CD14-positive monocyte (primary cell): ENCODE data around the gene CHST11. TPM values are rescaled to one million over a fixed set of nuclear protein-coding genes. Genes with fewer than 3 reads are reported as not detected.
A peak's percentile ranks its signal among the peaks of the same experiment; 100 is the strongest.

Source experiments
- DNase-seq, 3 donors: peaks; one replicate each; pipeline ENCODE4 v3.0.0-alpha.2; 2011 to 2022
- H2AFZ ChIP-seq: 2 replicates; pipeline ENCODE4 v1.6.0; 2012; ENCODE audit warnings: mild to moderate bottlenecking, low read depth, low read length, inconsistent platforms; ENCODE audit not compliant: insufficient read depth, poor library complexity, severe bottlenecking
- H3K27ac ChIP-seq, 2 donors: 1 replicate in 1 of 2; 2 replicates in 1 of 2; pipeline ENCODE4 v1.5.1; 2012 to 2013; ENCODE audit warnings: low read length in 2 of 2, control low read depth in 1 of 2, inconsistent platforms in 1 of 2, low read depth in 1 of 2, mild to moderate bottlenecking in 1 of 2
- H3K27me3 ChIP-seq, 2 donors: one replicate each; pipeline versions ENCODE4 v1.6.0 to v1.6.1; 2011 to 2013; ENCODE audit warnings: low read length in 2 of 2; ENCODE audit not compliant: control insufficient read depth in 2 of 2, insufficient read depth in 2 of 2
- H3K36me3 ChIP-seq, 2 donors: replicated peaks in 1 of 2; 1 replicate in 1 of 2; 2 replicates in 1 of 2; pipeline versions ENCODE4 v1.5.1 to v1.6.1; 2012 to 2013; ENCODE audit warnings: low read length in 2 of 2, control low read depth in 1 of 2, inconsistent platforms in 1 of 2, mild to moderate bottlenecking in 1 of 2; ENCODE audit not compliant: insufficient read depth in 2 of 2, control insufficient read depth in 1 of 2
- H3K4me1 ChIP-seq, 2 donors: 1 replicate in 1 of 2; 2 replicates in 1 of 2; pipeline versions ENCODE4 v1.5.1 to v1.6.1; 2012 to 2013; ENCODE audit warnings: low read length in 2 of 2, control low read depth in 1 of 2, inconsistent platforms in 1 of 2, mild to moderate bottlenecking in 1 of 2, moderate library complexity in 1 of 2; ENCODE audit not compliant: insufficient read depth in 2 of 2, control insufficient read depth in 1 of 2
- H3K4me2 ChIP-seq: replicated peaks from 2 replicates; pipeline ENCODE3; 2012; ENCODE audit warnings: low read length, moderate library complexity, mild to moderate bottlenecking; ENCODE audit not compliant: poor library complexity, severe bottlenecking; ENCODE audit errors: extremely low read depth
- H3K4me3 ChIP-seq, 3 experiments: fragments of 200-600 bp in 1 of 3; sonication (generic) in 1 of 3; replicated peaks in 1 of 3; 1 replicate in 2 of 3; 2 replicates in 1 of 3; pipeline ENCODE4 v1.5.1; 2011 to 2013; ENCODE audit warnings: low read length in 3 of 3, mild to moderate bottlenecking in 3 of 3, control low read depth in 2 of 3, low read depth in 2 of 3, inconsistent platforms in 1 of 3, moderate library complexity in 1 of 3
- H3K79me2 ChIP-seq: 2 replicates; pipeline ENCODE4 v1.6.0; 2012; ENCODE audit warnings: mild to moderate bottlenecking, control low read depth, inconsistent platforms, low read length, moderate library complexity; ENCODE audit not compliant: insufficient read depth
- H3K9ac ChIP-seq: 2 replicates; pipeline ENCODE4 v1.6.0; 2017; ENCODE audit warnings: low read length, mild to moderate bottlenecking; ENCODE audit not compliant: insufficient read depth, poor library complexity, severe bottlenecking
- H3K9me3 ChIP-seq, 2 donors: replicated peaks in 1 of 2; 1 replicate in 1 of 2; 2 replicates in 1 of 2; pipeline versions ENCODE4 v1.5.1 to v1.6.1; 2012 to 2013; ENCODE audit warnings: low read length in 2 of 2, control low read depth in 1 of 2; ENCODE audit not compliant: control insufficient read depth in 1 of 2, insufficient read depth in 1 of 2
- H4K20me1 ChIP-seq: 2 replicates; pipeline ENCODE4 v1.6.0; 2012; ENCODE audit warnings: mild to moderate bottlenecking, low read length, control low read depth, moderate library complexity; ENCODE audit not compliant: insufficient read depth
- H3K27ac Mint-ChIP-seq, 7 donors: one replicate each; pipeline ENCODE4 v1.8.0; 2020; ENCODE audit warnings: mild to moderate bottlenecking in 7 of 7, mixed read lengths in 7 of 7, moderate library complexity in 6 of 7, inconsistent platforms in 2 of 7
- H3K27me3 Mint-ChIP-seq, 3 donors: one replicate each; pipeline ENCODE4 v1.8.0; 2021 to 2022; ENCODE audit warnings: low read depth in 3 of 3, mild to moderate bottlenecking in 3 of 3, mixed read lengths in 3 of 3, moderate library complexity in 3 of 3, inconsistent platforms in 1 of 3
- H3K36me3 Mint-ChIP-seq, 2 donors: one replicate each; pipeline ENCODE4 v1.8.0; 2020; ENCODE audit warnings: mixed read lengths in 2 of 2, inconsistent platforms in 1 of 2, mild to moderate bottlenecking in 1 of 2
- H3K4me1 Mint-ChIP-seq: one replicate; pipeline ENCODE4 v1.8.0; 2020; ENCODE audit warnings: mild to moderate bottlenecking, mixed read lengths
- H3K4me3 Mint-ChIP-seq, 2 donors: one replicate each; pipeline ENCODE4 v1.8.0; 2020; ENCODE audit warnings: mild to moderate bottlenecking in 2 of 2, mixed read lengths in 2 of 2, moderate library complexity in 1 of 2
- H3K9me3 Mint-ChIP-seq, 7 donors: one replicate each; pipeline ENCODE4 v1.8.0; 2020 to 2022; ENCODE audit warnings: mixed read lengths in 7 of 7, mild to moderate bottlenecking in 6 of 7, moderate library complexity in 6 of 7, inconsistent platforms in 2 of 7
- WGBS: methylation state at CpG from one replicate; pipeline ENCODE4 v1.1.5; 2013; ENCODE audit warnings: missing lambda C conversion rate; ENCODE audit not compliant: insufficient coverage; 5-methylcytosine and 5-hydroxymethylcytosine counted together
- intact Hi-C, 2 donors: fragments of 100-400 bp; cut with micrococcal nuclease; formaldehyde crosslinking; loops; one replicate each; pipeline versions ENCODE4 v1.15.0 to v1.15.1; 2023
- polyA plus RNA-seq, 3 donors: library from polyadenylated mRNA; depleted of rRNA in 1 of 3; unstranded in 2 of 3; stranded (reverse) in 1 of 3; fragments of 300-500 nt in 2 of 3; fragments of >200 nt in 1 of 3; fragmentation: Illumina TruSeq in 2 of 3; gene quantifications; 1 replicate in 2 of 3; 2 replicates in 1 of 3; pipeline ENCODE4 v1.2.3, GENCODE V29; 2012 to 2021
- TF ChIP-seq, protein P1 (sequence below): fragments of 200-600 bp; IDR thresholded peaks from one replicate; pipeline ENCODE4 v1.8.0; 2022; ENCODE audit warnings: antibody characterized with exemption, mild to moderate bottlenecking

CHST11 gene
- polyA plus RNA-seq, 3 donors = 44.4 to 66.6 (median 48.4) TPM

DNA sequence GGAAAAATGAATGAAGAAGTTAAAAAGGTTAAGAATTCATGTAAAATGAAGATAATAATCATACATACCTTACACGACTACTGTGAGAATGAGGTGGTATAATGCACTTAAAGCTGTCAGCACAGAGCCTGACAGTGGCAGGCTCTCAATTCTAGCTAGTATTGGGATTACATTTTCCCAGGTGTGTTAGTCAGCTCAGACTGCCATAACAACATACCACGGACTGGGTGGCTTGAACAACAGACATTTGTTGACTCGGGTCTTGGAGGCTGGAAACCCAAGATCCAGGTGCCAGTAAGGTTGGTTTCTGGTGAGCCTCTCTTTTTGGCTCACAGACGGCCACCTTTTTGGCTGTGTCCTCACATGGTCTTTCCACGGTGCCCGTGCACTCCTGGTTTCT lies 167.8 kb downstream of the CHST11 start:
- Histone ChIP-seq H3K9me3 (no peaks in the 10 kb centered on the region), H3K27me3 (no peaks in the 10 kb centered on the region), H3K9ac (no peak overlapping the region), H2AFZ (no peak overlapping the region), H3K4me2 (no peak overlapping the region), H3K79me2 (peaks cover 99% of the 10 kb centered on the region), H3K36me3 (peaks cover 0 to 50% of the 10 kb centered on the region in 2 donors), H3K4me1 (peaks cover 27 to 31% of the 10 kb centered on the region in 2 donors), H3K27ac (no peak overlapping the region), H4K20me1 (peaks cover 97% of the 10 kb centered on the region), H3K4me3 (no peak overlapping the region)
- peaks cover 0 to 2% (median 0%) of the 10 kb centered on the region in 7 donors for H3K9me3 Mint-ChIP-seq
- H3K27ac Mint-ChIP-seq = peak overlapping the region in 3 of 7 donors; percentile 2 to 85 (median 31)
- TF ChIP-seq, protein P1, sequence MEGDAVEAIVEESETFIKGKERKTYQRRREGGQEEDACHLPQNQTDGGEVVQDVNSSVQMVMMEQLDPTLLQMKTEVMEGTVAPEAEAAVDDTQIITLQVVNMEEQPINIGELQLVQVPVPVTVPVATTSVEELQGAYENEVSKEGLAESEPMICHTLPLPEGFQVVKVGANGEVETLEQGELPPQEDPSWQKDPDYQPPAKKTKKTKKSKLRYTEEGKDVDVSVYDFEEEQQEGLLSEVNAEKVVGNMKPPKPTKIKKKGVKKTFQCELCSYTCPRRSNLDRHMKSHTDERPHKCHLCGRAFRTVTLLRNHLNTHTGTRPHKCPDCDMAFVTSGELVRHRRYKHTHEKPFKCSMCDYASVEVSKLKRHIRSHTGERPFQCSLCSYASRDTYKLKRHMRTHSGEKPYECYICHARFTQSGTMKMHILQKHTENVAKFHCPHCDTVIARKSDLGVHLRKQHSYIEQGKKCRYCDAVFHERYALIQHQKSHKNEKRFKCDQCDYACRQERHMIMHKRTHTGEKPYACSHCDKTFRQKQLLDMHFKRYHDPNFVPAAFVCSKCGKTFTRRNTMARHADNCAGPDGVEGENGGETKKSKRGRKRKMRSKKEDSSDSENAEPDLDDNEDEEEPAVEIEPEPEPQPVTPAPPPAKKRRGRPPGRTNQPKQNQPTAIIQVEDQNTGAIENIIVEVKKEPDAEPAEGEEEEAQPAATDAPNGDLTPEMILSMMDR = no peak
- DNase-seq = no peak
- peaks cover 0 to 1% (median 0%) of the 10 kb centered on the region in 3 donors for H3K27me3 Mint-ChIP-seq
- peaks cover 35 to 50% of the 10 kb centered on the region in 2 donors for H3K36me3 Mint-ChIP-seq
- peaks cover 40% of the 10 kb centered on the region for H3K4me1 Mint-ChIP-seq
- H3K4me3 Mint-ChIP-seq = no peak overlapping the region
- 95% methylated on average over 3 of the region's 6 CpGs for WGBS
- intact Hi-C loops = no loop called here

DNA sequence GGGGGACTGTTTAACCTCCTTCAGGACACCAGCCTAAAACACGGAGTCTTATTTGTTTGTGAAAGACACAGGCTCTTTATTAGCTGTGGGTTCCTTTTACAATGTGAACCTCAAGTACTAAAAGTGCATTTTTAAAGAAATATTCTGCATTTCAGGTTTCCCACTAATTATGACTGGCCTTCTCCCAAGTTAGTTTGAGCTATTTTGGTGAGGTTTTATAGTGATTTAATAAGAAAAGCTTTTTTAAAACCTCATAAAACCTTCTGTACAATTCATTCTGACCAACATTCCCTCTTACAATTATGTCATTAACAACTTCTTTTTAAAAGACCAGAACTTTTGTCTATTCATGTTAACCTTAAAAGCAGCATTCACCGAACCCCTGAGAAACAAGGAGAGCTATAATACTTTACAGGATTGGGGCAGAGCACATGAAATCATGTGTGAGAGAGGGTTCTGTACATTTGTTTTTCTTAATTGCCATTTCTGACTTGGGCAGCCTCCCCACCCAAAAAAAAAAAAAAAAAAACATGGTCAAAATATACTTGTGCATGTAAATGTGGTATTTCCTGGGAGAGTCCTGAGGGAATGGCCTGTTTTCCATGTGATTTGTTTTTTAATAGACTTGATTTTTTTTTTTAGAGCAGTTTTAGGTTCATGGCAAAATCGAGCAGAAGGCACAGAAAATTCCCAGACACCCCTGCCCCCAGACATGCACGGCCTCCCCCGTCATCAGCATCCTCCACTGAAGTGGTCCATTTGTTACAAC lies 169.5 kb downstream of the CHST11 start:
- Histone ChIP-seq H3K9ac (no peak overlapping the region), H3K4me1 (peaks cover 37 to 41% of the 10 kb centered on the region in 2 donors), H3K4me3 (no peak overlapping the region), H2AFZ (no peak overlapping the region), H3K27me3 (no peaks in the 10 kb centered on the region), H3K9me3 (no peaks in the 10 kb centered on the region), H3K36me3 (peaks cover 0 to 34% of the 10 kb centered on the region in 2 donors), H3K27ac (no peak overlapping the region), H3K4me2 (no peak overlapping the region), H4K20me1 (peaks cover 99% of the 10 kb centered on the region), H3K79me2 (peaks cover 99% of the 10 kb centered on the region)
- intact Hi-C loops = no loop called here
- Mint-ChIP-seq H3K27me3 (peaks cover 0 to 1% (median 0%) of the 10 kb centered on the region in 3 donors), H3K9me3 (peaks cover 0 to 2% (median 0%) of the 10 kb centered on the region in 7 donors), H3K36me3 (peaks cover 31 to 55% of the 10 kb centered on the region in 2 donors), H3K4me1 (peaks cover 44% of the 10 kb centered on the region), H3K4me3 (no peak overlapping the region), H3K27ac (peak overlapping the region in 2 of 7 donors; percentile 10 to 43)
- no peak for DNase-seq
- 80% methylated on average over 2 of the region's 5 CpGs for WGBS
- TF ChIP-seq, protein P1 = no peak
